ELF-1 (cell line): ENCODE results near the gene ATP2A2.
"Not testable (repeated sequence)": the region's sequence is repeated elsewhere in the genome, so short reads cannot be mapped to it uniquely, and the experiment has no call there.

ENCODE experiments used
- DNase-seq: peaks from one replicate; pipeline ENCODE4 v3.0.0-alpha.2; 2016; ENCODE audit warnings: low read depth, low spot score

The ATP2A2 gene

DNA sequence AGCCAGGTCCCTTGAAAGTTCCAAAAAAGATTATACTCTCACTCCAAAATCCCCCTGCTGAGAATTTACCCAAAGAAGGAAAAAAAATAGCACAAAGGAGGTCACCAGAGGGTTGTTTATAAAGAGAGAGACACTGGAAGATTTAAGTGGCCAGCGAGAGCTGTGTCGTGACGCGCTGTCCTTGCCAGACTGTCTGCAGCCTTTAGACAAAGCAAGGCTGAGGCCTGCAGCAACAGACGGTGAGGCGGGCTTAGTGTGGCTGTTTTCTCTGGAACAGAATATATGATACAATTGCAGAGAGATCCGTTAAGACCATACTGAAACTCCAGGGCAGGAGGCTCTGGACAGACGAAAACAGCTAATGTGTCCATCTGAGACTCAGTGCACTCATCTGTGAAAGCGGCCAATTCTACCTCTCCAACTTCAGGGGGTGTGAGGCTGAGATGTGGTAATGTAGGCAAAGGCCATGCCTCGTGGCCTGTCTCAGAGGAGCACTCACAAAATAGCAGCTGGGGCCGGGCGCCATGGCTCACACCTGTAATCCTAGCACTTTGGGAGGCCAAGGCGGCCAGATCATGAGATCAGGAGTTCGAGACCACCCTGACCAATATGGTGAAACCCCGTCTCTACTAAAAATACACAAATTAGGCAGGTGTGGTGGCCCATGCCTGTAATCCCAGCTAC, 86.3 kb downstream of the ATP2A2 start:
- no peak for DNase-seq

DNA sequence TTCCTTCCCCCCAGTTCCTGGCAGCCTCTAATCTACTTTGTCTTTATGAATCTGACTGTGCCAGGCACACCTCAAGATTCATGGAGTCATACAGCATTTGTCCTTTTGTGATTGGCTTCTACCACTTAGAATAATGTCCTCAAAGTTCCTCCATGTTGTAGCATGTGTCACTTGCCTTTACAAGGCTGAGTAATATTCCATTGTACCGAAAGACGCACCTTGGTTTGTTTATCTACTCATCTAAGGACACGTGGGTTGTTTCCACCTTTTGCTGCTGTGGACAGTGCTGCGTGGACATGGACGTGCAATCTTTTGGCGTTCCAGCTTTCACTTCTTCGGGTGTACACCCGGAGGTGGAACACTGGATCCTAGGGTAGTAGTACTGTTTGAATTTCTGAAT, 88.9 kb downstream of the ATP2A2 start:
- no peak for DNase-seq

DNA sequence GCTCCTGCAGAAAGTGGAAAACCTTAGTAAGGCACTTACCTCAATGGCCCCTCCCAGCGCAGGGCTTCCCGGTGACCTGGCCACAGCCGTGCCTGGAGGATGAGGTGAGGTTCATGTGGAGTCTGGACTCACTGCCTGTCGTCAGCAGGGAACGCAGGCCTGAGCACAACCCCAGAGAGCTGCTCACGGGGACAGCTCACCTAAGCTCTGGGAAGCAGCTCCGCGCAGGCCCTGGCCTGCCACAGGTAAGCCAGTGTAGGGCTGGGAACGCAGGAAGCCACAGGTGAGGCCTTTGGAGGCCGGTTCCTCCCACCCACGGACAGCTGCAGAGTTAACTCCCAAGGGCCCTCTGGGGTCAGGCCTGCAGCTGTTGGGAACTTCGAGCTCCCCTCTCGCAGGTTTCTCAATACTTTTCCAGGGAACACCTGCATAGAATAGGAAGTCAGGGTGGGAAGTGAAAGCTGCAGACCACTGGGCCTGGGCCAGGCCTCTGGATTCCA, 89.7 kb downstream of the ATP2A2 start:
- DNase-seq, result no peak

DNA sequence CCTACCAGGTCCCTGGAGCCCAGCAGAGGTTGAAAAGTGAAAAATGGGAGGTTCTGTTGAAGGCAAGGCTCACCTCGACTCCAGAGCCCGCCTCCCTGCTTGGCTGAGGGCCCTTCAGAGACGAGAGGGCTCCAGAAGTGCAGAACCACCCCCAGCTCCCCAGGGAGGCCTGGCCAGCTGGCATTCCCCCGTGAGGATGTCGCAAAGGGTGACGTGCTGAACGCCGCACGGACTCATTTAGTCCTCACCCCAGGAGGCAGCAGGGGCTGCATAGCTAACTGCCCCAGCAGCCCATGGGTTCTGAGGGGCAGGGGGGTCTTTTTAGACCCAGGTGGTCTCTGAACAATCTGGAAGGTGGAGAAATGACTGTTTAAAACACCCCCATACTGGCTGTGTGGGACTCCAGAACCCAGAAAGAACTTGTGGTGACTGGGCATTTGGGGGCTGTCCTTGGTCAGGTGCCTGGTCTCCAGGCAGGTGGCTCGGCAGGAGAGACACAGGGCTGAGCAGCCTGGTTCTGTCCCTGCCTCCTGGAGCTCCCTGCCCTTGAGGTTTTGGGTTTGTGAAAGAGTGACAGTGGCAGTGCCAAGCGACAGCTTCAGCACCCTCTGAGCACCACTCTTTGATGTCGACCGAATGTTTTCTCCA, 90.5 kb downstream of the ATP2A2 start:
- DNase-seq, result no peak

DNA sequence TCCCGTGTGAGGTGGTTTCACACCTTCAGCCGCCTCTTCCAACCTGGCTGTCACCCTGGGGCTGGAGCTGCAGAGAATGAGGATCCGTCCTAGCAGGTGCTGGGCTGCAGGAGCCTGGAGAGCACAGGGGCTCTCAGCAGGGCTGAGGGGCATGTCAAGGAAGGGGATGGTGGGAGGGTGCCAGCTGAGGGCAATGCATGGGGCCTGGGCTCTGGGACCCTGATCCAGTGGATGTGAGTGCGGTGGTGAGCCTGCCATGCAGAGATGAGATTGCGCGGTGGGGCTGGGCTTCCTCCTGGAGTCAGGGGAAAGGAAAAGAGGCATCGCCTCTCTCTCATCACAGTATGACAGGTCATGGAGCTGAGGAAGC, 91.0 kb downstream of the ATP2A2 start:
- DNase-seq, result no peak

DNA sequence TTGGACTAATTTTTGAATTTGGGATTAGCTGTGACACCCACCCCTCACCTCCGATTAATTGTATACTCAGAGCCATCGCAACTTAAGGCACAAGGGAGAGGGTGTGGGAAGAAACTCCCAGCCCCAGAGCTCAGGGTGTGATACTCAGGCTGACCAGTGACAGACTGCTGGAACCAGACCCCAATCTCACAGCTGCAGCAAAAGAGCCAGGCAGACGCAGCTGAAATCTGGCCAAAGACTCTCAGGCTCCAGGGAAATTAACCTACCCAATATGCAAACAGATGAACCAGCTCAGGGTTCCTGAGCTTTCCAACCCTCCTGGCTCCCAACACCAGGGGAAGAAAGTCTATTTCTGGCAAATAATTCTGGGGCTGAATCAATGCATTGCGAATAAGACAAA, 92.0 kb downstream of the ATP2A2 start:
- DNase-seq, result no peak

DNA sequence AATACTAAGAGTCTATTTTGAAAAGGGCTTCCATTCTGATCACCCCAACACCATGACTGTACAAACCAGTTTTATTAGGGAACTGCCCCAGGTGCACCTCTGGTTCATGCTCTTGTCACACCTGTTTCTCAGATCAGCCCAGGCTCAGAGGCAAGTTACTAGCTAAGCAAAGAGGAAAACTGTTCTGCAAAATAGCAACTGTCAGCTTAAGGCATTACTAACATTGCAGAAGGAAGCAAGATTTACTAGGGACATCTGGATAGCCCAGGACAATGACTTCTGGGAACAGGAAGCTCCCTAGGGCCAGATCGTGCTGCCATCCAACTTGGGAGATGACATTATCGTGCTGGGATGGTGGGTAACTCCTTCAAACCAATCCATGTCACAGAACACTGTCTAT, 92.4 kb downstream of the ATP2A2 start:
- no peak for DNase-seq

DNA sequence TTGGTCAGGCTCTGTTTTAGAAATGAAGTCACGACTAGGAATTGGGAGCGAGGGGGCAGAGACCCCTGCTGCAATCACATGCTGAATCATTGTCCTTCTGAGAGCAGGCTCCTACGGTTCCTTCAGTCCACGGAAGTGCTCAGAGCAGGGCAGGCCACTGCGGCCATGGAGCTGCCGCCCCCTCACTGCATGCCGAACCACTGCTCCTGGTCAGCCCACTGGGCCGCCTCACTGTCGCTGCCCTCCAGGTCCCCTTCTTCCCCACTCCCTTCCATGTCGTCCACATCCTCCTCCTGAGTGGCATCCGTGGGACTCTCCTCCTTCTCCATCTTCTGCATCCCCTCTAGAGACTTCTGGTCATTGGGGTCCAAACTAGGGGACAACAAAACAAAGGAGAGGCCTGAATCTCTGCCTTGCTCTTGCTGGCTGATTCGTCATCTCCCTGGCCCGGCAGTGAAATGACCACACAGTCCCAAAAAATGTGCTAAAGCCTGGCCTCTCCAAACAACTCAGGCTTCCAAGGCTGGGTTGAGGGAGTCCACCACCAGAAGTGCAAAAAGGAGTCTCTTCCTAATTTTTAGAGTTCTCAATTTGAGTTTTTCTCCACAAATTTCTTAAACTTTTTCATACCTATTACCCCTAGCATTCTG, 93.0 kb downstream of the ATP2A2 start:
- no peak for DNase-seq

DNA sequence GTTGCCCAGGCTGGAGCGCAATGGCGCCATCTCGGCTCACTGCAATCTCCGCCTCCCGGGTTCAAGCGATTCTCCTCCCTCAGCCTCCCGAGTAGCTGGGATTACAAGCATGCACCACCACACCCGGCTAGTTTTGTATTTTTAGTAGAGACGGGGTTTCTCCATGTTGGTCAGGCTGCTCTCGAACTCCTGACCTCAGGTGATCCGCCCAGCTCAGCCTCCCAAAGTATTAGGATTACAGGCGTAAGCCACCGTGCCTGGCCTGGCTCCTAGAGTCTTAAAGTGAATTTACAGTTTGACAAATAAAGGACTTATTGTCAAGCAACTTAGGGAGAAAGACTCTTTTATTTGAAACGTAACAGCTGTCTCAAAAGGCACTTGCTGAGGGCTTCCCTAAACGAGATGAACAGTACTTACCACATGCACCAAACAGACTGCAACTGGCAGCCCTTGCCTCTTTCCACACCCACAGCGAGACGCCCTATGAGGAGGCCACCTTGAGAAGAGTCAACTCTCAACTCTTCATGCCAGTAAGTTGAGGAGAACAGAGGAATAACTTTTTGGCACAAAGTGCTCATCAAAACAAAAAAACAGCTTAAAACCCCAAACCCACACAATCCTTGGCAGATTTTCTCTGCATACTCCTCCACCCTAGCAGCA, 97.2 kb downstream of the ATP2A2 start:
- DNase-seq, result not testable (repeated sequence)

DNA sequence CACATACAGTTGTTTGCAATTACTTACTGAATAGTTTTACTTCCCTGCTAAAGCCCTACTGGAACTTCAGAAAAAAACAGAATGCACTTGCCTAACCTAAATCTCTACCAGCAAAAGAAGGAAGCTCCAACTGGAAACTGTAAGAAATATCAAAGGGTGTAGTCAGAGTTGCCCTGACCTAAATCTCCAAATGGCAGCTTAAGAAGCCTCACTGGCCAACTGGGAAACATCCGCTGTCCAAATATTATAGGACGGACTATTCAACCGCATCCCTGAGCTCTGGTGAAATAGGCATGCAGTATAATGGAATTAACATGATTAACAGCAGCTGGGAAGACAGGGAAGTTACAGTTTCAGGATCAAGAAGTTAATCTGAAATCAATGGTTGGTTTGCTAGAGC, 98.2 kb downstream of the ATP2A2 start:
- no peak for DNase-seq

DNA sequence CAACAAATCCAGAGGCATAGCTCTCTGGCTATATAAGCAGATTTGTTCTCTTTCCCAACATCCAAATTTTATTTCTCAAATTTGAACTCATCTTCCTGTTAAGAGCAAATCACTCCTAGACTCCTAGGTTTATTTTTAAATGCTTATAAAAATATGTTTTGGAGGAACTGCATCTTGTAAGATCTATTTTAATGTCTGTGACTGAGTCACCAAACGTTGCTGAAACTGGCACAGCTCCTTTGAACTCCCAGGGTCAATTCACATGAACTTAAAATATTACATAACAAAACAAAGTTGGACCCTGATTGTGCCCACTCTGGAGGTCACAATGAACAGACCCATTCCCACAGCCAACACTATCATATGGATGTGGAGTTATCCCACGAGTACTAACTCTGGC, 98.6 kb downstream of the ATP2A2 start:
- DNase-seq, result no peak

DNA sequence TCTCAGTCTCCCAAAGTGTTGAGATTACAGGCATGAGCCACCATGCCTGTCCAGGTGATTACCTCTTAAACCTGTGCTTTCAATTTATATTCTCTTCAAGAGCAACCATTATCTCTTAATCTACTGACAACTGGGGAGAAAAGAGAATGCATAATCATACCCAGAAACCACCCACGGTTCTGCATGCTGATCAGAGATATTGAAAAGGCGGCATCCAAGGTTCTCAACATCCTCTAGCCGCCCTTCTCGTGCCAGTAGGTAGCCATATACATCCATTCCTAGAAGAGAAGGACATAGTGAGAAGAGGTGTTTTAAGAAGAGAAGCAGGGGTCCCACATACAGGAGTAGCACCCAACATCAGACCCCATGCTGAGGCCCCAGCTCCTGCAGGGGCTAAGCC, 101.6 kb downstream of the ATP2A2 start:
- DNase-seq, result no peak
